ENCODE results near the gene C1orf115. TPM values are rescaled to one million over a fixed set of nuclear protein-coding genes. Genes with fewer than 3 reads are reported as not detected.
"Not testable (repeated sequence)": the region's sequence is repeated elsewhere in the genome, so short reads cannot be mapped to it uniquely, and the experiment has no call there.

The C1orf115 gene
- total RNA-seq, 1 donor from 2014 or later = 1.8 TPM

GRCh38 chr1:220681220-220681880, 8.8 kb upstream of the C1orf115 start:
- no peak overlapping the region for H3K4me3 Mint-ChIP-seq (ENCODE audit: unreplicated experiment)
- FAIRE-seq (no peak), DNase-seq (ENCODE audit: low read depth) (no peak)
- peaks cover 3% of the 10 kb centered on the region for H3K27me3 Mint-ChIP-seq (ENCODE audit: low read depth, unreplicated experiment)
- H3K4me1 Mint-ChIP-seq (ENCODE audit: low read depth, unreplicated experiment) = no peaks in the 10 kb centered on the region
- Histone ChIP-seq H3K27ac (ENCODE audit: low read depth, low read length) (no peak overlapping the region), H4K20me1 (ENCODE audit: insufficient read depth, low read length) (no peaks in the 10 kb centered on the region), H3K79me2 (ENCODE audit: insufficient read depth, low read length) (no peaks in the 10 kb centered on the region), H3K4me3 (ENCODE audit: insufficient read depth, low read depth, low read length) (no peak overlapping the region), H3K9ac (ENCODE audit: low read length) (no peak overlapping the region), H3K36me3 (ENCODE audit: insufficient read depth, low read length) (no peaks in the 10 kb centered on the region), H3K27me3 (ENCODE audit: insufficient read depth, low read length) (no peaks in the 10 kb centered on the region), H3K4me2 (ENCODE audit: low read length) (peak overlapping the region; percentile 21), H2AFZ (ENCODE audit: low read depth, low read length) (no peak overlapping the region), H3K9me3 (ENCODE audit: insufficient read depth, low read depth, low read length) (no peaks in the 10 kb centered on the region), H3K4me1 (ENCODE audit: insufficient read depth, low read length) (no peaks in the 10 kb centered on the region)
- H3K27ac Mint-ChIP-seq (ENCODE audit: unreplicated experiment) = no peak overlapping the region
- no peaks in the 10 kb centered on the region for H3K36me3 Mint-ChIP-seq (ENCODE audit: low read depth, unreplicated experiment)
- no peaks in the 10 kb centered on the region for H3K9me3 Mint-ChIP-seq (ENCODE audit: unreplicated experiment)
- TF ChIP-seq CTCF (IDR thresholded peaks at IDR 0.05; ENCODE audit: insufficient read depth, low read depth, low read length) (no peak), EZH2 (IDR thresholded peaks at IDR 0.05; ENCODE audit: insufficient read depth, low read length) (no peak)

GRCh38 chr1:220682901-220683576, 7.1 kb upstream of the C1orf115 start:
- peaks cover 3% of the 10 kb centered on the region for H3K27me3 Mint-ChIP-seq (ENCODE audit: low read depth, unreplicated experiment)
- H3K4me3 Mint-ChIP-seq (ENCODE audit: unreplicated experiment) = no peak overlapping the region
- no peaks in the 10 kb centered on the region for H3K4me1 Mint-ChIP-seq (ENCODE audit: low read depth, unreplicated experiment)
- H2AFZ ChIP-seq (ENCODE audit: low read depth, low read length) = no peak overlapping the region
- H3K9me3 Mint-ChIP-seq (ENCODE audit: unreplicated experiment) = no peaks in the 10 kb centered on the region
- no peaks in the 10 kb centered on the region for H3K27me3 ChIP-seq (ENCODE audit: insufficient read depth, low read length)
- no peak overlapping the region for H3K9ac ChIP-seq (ENCODE audit: low read length)
- no peaks in the 10 kb centered on the region for H3K9me3 ChIP-seq (ENCODE audit: insufficient read depth, low read depth, low read length)
- H3K79me2 ChIP-seq (ENCODE audit: insufficient read depth, low read length) = no peaks in the 10 kb centered on the region
- no peak for FAIRE-seq
- H4K20me1 ChIP-seq (ENCODE audit: insufficient read depth, low read length) = no peaks in the 10 kb centered on the region
- H3K4me3 ChIP-seq (ENCODE audit: insufficient read depth, low read depth, low read length) = no peak overlapping the region
- no peak overlapping the region for H3K4me2 ChIP-seq (ENCODE audit: low read length)
- H3K27ac ChIP-seq (ENCODE audit: low read depth, low read length) = no peak overlapping the region
- no peak overlapping the region for H3K27ac Mint-ChIP-seq (ENCODE audit: unreplicated experiment)
- TF ChIP-seq CTCF (IDR thresholded peaks at IDR 0.05; ENCODE audit: insufficient read depth, low read depth, low read length) (no peak), EZH2 (IDR thresholded peaks at IDR 0.05; ENCODE audit: insufficient read depth, low read length) (no peak)
- H3K36me3 Mint-ChIP-seq (ENCODE audit: low read depth, unreplicated experiment) = no peaks in the 10 kb centered on the region
- H3K36me3 ChIP-seq (ENCODE audit: insufficient read depth, low read length) = no peaks in the 10 kb centered on the region
- DNase-seq (ENCODE audit: low read depth) = no peak
- H3K4me1 ChIP-seq (ENCODE audit: insufficient read depth, low read length) = no peaks in the 10 kb centered on the region

GRCh38 chr1:220683716-220684115, 6.4 kb upstream of the C1orf115 start:
- not testable (repeated sequence) for FAIRE-seq; H3K4me1 Mint-ChIP-seq (ENCODE audit: low read depth, unreplicated experiment); H3K9me3 ChIP-seq (ENCODE audit: insufficient read depth, low read depth, low read length); H3K27ac Mint-ChIP-seq (ENCODE audit: unreplicated experiment); H3K36me3 Mint-ChIP-seq (ENCODE audit: low read depth, unreplicated experiment); DNase-seq (ENCODE audit: low read depth); H2AFZ ChIP-seq (ENCODE audit: low read depth, low read length); H3K4me3 Mint-ChIP-seq (ENCODE audit: unreplicated experiment); H3K27me3 ChIP-seq (ENCODE audit: insufficient read depth, low read length); H3K36me3 ChIP-seq (ENCODE audit: insufficient read depth, low read length); H3K27ac ChIP-seq (ENCODE audit: low read depth, low read length); H4K20me1 ChIP-seq (ENCODE audit: insufficient read depth, low read length); H3K9ac ChIP-seq (ENCODE audit: low read length); H3K4me3 ChIP-seq (ENCODE audit: insufficient read depth, low read depth, low read length); H3K79me2 ChIP-seq (ENCODE audit: insufficient read depth, low read length); H3K27me3 Mint-ChIP-seq (ENCODE audit: low read depth, unreplicated experiment); H3K4me1 ChIP-seq (ENCODE audit: insufficient read depth, low read length); H3K4me2 ChIP-seq (ENCODE audit: low read length); H3K9me3 Mint-ChIP-seq (ENCODE audit: unreplicated experiment)

Data from astrocyte (in vitro differentiated cells and primary cell).